ENCODE data around the gene SEC14L1.

GRCh38 chr17:77145612-77146245 is 5.0 kb downstream of the SEC14L1 start:
- TF ChIP-seq POLR2A (IDR thresholded peaks at IDR 0.05; ENCODE audit: low read depth, low read length) (0 out of 2 replicates have a peak, but pooled peaks have one; percentile 35), POLR2AphosphoS5 (IDR thresholded peaks at IDR 0.05; ENCODE audit: low read depth, low read length) (peak; percentile 45; the same call in 1 of the 2 replicates), TAF1 (IDR thresholded peaks at IDR 0.05; ENCODE audit: low read depth, low read length) (0 out of 2 replicates have a peak, but pooled peaks have one; percentile 18), PAX5 (IDR thresholded peaks at IDR 0.05; ENCODE audit: insufficient read depth, low read length, severe bottlenecking) (no peak), POU2F2 (IDR thresholded peaks at IDR 0.05; ENCODE audit: low read depth, low read length) (no peak), SPI1 (IDR thresholded peaks at IDR 0.05; ENCODE audit: low read depth, low read length) (0 out of 2 replicates have a peak, but pooled peaks have one; percentile 15)
